Natural killer cell (primary cell): ENCODE results near the gene NPC2. TPM values are rescaled to one million over a fixed set of nuclear protein-coding genes. Genes with fewer than 3 reads are reported as not detected.

ENCODE experiments used
- ATAC-seq, 3 donors: fragments of 150-1000 bp in 2 of 3; fragments of 200-7000 bp in 1 of 3; cut with Tn5 transposase; 1 replicate in 1 of 3; 2 replicates in 2 of 3; pipeline ENCODE4 v1.10.0; 2021; ENCODE audit warnings: mild to moderate bottlenecking in 2 of 3, moderate library complexity in 2 of 3
- DNase-seq, 2 donors: peaks; one replicate each; pipeline versions ENCODE4 v3.0.0 to v3.0.0-alpha.2; 2013 to 2021; ENCODE audit warnings: mixed read lengths in 1 of 2
- H3K27ac ChIP-seq: one replicate; pipeline ENCODE4 v1.5.1; 2013; ENCODE audit warnings: mild to moderate bottlenecking, low read length
- H3K27me3 ChIP-seq: one replicate; pipeline ENCODE4 v1.6.1; 2013; ENCODE audit warnings: low read length; ENCODE audit not compliant: control insufficient read depth, insufficient read depth
- H3K36me3 ChIP-seq: one replicate; pipeline ENCODE4 v1.6.1; 2013; ENCODE audit warnings: low read length; ENCODE audit not compliant: control insufficient read depth, insufficient read depth
- H3K4me1 ChIP-seq: one replicate; pipeline ENCODE4 v1.6.1; 2013; ENCODE audit warnings: low read length; ENCODE audit not compliant: control insufficient read depth, insufficient read depth
- H3K4me3 ChIP-seq: one replicate; pipeline ENCODE4 v1.5.1; 2013; ENCODE audit warnings: low read length
- H3K9me3 ChIP-seq: one replicate; pipeline ENCODE4 v1.6.1; 2013; ENCODE audit warnings: low read length; ENCODE audit not compliant: control insufficient read depth, insufficient read depth
- H3K27ac Mint-ChIP-seq, 2 donors: one replicate each; pipeline ENCODE4 v1.8.0; 2022; ENCODE audit warnings: mild to moderate bottlenecking in 2 of 2, mixed read lengths in 2 of 2, moderate library complexity in 1 of 2
- H3K27me3 Mint-ChIP-seq, 2 donors: one replicate each; pipeline ENCODE4 v1.8.0; 2022; ENCODE audit warnings: low read depth in 2 of 2, mixed read lengths in 2 of 2
- H3K36me3 Mint-ChIP-seq: one replicate; pipeline ENCODE4 v1.8.0; 2022; ENCODE audit warnings: mixed read lengths
- H3K4me1 Mint-ChIP-seq, 2 donors: one replicate each; pipeline ENCODE4 v1.8.0; 2022; ENCODE audit warnings: mixed read lengths in 2 of 2
- H3K4me3 Mint-ChIP-seq: one replicate; pipeline ENCODE4 v1.8.0; 2022; ENCODE audit warnings: mild to moderate bottlenecking, moderate library complexity, mixed read lengths
- H3K9me3 Mint-ChIP-seq, 2 donors: one replicate each; pipeline ENCODE4 v1.8.0; 2022; ENCODE audit warnings: mixed read lengths in 2 of 2
- WGBS: methylation state at CpG from one replicate; pipeline ENCODE4 v1.1.7; 2013; ENCODE audit warnings: missing lambda C conversion rate; ENCODE audit not compliant: insufficient coverage; 5-methylcytosine and 5-hydroxymethylcytosine counted together
- intact Hi-C: fragments of 100-400 bp; cut with micrococcal nuclease; formaldehyde crosslinking; loops from one replicate; pipeline ENCODE4 v1.14.2; 2022
- total RNA-seq, 4 donors: library from RNA; stranded (reverse); fragments of 120-200 nt in 1 of 4; gene quantifications; one replicate each; pipeline versions ENCODE4 v1.2.3 to v1.2.4, GENCODE V29; 2013 to 2022
- TF ChIP-seq, protein P1 (sequence below): fragments of 200-600 bp; IDR thresholded peaks from one replicate; pipeline ENCODE4 v1.8.0; 2022; ENCODE audit warnings: antibody characterized with exemption

The NPC2 gene
- total RNA-seq, 3 donors from 2014 or later (not counting 1 experiment from before 2014, with no cell fraction given): 33.2 to 53.6 (median 33.5) TPM

DNA sequence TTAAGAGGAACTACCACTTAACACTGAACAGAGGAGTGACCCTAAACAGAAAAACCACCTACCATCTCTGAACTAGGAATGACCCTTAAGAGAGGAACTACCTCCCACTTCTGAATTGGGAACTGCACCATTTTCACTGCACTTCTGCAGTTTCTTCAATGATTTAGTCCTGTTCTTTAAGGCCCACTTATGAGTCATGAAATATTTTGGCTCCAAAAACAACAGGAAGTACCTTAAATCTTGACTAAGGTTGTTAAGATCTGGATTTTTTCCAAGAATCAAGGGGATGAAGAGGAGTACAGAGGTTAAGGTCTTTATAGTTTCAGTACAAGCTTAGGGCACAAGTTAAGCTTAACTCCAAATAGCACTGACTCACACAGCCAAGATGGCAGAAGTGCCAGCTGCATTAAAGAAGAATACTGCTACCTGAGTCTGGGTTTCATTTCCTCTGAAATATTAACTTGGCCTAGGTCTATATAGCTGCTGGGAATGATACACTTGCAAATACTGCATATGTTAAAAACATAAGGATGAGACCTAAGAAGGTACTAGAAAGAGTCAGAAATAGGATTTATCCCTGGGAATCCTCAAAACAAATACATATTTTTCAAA lies 4.2 kb downstream of the NPC2 start:
- peaks cover 5% of the 10 kb centered on the region for H3K36me3 ChIP-seq

DNA sequence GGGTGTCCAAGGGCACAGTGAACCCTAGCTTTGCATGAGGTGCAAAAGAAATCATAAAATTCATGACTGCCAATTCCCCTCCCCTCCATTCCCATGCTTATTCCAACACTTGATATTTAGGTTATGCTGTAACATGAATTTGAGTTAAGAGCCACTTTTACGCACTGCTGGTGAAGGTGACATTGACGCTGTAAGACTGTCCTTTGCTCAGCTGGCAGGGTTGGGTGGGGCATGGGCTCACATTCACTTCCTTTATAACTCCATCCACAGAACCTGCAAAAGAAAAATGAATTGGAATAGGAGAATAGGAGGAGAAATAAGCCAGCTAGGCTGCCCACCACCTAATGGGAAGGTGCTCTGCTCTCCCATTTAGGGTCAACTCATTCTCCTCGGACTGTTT lies 6.9 kb downstream of the NPC2 start:
- no peak overlapping the region for H3K27ac ChIP-seq
- Mint-ChIP-seq H3K9me3 (no peaks in the 10 kb centered on the region), H3K27ac (no peak overlapping the region), H3K4me3 (no peak overlapping the region), H3K27me3 (no peaks in the 10 kb centered on the region), H3K4me1 (no peaks in the 10 kb centered on the region), H3K36me3 (peaks cover 6% of the 10 kb centered on the region)
- TF ChIP-seq, protein P1, sequence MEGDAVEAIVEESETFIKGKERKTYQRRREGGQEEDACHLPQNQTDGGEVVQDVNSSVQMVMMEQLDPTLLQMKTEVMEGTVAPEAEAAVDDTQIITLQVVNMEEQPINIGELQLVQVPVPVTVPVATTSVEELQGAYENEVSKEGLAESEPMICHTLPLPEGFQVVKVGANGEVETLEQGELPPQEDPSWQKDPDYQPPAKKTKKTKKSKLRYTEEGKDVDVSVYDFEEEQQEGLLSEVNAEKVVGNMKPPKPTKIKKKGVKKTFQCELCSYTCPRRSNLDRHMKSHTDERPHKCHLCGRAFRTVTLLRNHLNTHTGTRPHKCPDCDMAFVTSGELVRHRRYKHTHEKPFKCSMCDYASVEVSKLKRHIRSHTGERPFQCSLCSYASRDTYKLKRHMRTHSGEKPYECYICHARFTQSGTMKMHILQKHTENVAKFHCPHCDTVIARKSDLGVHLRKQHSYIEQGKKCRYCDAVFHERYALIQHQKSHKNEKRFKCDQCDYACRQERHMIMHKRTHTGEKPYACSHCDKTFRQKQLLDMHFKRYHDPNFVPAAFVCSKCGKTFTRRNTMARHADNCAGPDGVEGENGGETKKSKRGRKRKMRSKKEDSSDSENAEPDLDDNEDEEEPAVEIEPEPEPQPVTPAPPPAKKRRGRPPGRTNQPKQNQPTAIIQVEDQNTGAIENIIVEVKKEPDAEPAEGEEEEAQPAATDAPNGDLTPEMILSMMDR: no peak
- H3K4me1 ChIP-seq: no peaks in the 10 kb centered on the region
- no peaks in the 10 kb centered on the region for H3K9me3 ChIP-seq
- 92% methylated on average over 1 of the region's 3 CpGs for WGBS
- no peak overlapping the region for H3K4me3 ChIP-seq
- ATAC-seq: no peak
- intact Hi-C loops: no loop called here
- H3K36me3 ChIP-seq: peaks cover 23% of the 10 kb centered on the region
- DNase-seq: no peak
- H3K27me3 ChIP-seq: no peaks in the 10 kb centered on the region

More for the DNA sequence above, 4.2 kb downstream of the NPC2 start:
- H3K36me3 Mint-ChIP-seq: no peaks in the 10 kb centered on the region
- no peaks in the 10 kb centered on the region for H3K27me3 Mint-ChIP-seq
- H3K4me1 Mint-ChIP-seq: peaks cover 0 to 6% of the 10 kb centered on the region in 2 donors
- peaks cover 9% of the 10 kb centered on the region for H3K4me1 ChIP-seq
- H3K27me3 ChIP-seq: no peaks in the 10 kb centered on the region
- H3K4me3 Mint-ChIP-seq: no peak overlapping the region
- TF ChIP-seq, protein P1: no peak
- ATAC-seq (no peak), DNase-seq (no peak)
- intact Hi-C loops: no loop called here
- no peak overlapping the region for H3K4me3 ChIP-seq
- H3K9me3 Mint-ChIP-seq: no peaks in the 10 kb centered on the region
- no peak overlapping the region for H3K27ac Mint-ChIP-seq
- H3K9me3 ChIP-seq: no peaks in the 10 kb centered on the region
- no peak overlapping the region for H3K27ac ChIP-seq

DNA sequence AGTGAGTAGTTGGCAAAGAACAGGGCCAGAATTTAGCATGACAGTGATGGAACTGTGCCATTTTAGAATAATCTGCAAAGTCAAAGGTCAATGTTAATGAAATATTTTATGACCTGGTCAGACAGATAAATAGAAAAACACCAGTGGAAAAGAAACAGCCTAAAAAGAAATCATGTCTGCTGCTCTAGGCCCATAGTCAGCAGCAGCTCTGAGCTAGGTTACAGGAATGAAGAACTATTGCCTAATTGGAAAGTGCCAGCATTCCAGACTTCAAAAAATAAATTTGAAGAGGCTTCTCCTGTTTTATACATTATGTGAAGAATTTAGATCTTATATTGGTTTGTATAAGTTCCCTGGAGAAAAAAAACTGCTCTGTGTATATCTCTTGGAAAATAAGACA lies 9.8 kb downstream of the NPC2 start:
- H3K36me3 ChIP-seq: peaks cover 45% of the 10 kb centered on the region
- intact Hi-C loops: no loop called here
- DNase-seq (no peak), ATAC-seq (no peak)
- Mint-ChIP-seq H3K27me3 (no peaks in the 10 kb centered on the region), H3K4me1 (no peaks in the 10 kb centered on the region), H3K9me3 (no peaks in the 10 kb centered on the region), H3K36me3 (peaks cover 6% of the 10 kb centered on the region), H3K4me3 (no peak overlapping the region), H3K27ac (no peak overlapping the region)
- TF ChIP-seq, protein P1: no peak
- no peaks in the 10 kb centered on the region for H3K9me3 ChIP-seq
- H3K27me3 ChIP-seq: no peaks in the 10 kb centered on the region
- H3K27ac ChIP-seq: no peak overlapping the region
- H3K4me1 ChIP-seq: no peaks in the 10 kb centered on the region
- H3K4me3 ChIP-seq: no peak overlapping the region

DNA sequence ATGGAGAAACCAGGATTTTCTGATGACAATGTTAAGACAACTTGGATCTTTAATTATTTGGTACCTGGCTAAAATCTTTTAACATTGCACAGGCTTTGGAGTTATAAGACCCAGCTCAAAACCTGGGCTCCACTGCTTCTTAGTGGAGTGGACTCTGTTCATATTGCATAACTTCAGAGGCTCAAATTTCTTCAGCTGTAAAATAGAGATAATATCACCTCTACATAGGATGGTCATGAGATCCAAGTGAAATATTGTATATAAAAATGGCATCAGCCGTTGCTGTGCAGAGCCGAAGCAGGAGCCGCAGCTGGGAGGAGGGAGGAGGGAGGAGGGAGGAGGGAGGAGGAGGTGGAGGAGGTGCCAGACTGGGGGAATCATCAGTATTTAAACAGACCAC lies 10.5 kb downstream of the NPC2 start:
- DNase-seq: no peak
- no peak for ATAC-seq
- no peak overlapping the region for H3K27ac Mint-ChIP-seq
- intact Hi-C loops: no loop called here
- TF ChIP-seq, protein P1: no peak
- Histone ChIP-seq H3K4me3 (no peak overlapping the region), H3K27ac (no peak overlapping the region), H3K27me3 (no peaks in the 10 kb centered on the region), H3K36me3 (peaks cover 45% of the 10 kb centered on the region), H3K4me1 (no peaks in the 10 kb centered on the region), H3K9me3 (no peaks in the 10 kb centered on the region)
- no peak overlapping the region for H3K4me3 Mint-ChIP-seq
- peaks cover 6% of the 10 kb centered on the region for H3K36me3 Mint-ChIP-seq
- H3K4me1 Mint-ChIP-seq: no peaks in the 10 kb centered on the region
- no peaks in the 10 kb centered on the region for H3K27me3 Mint-ChIP-seq
- 100% methylated on average over 3 of the region's 3 CpGs for WGBS
- H3K9me3 Mint-ChIP-seq: no peaks in the 10 kb centered on the region
